Neuronal stem cell (in vitro differentiated cells): ENCODE results near the gene EYS.

ENCODE experiments used
- DNase-seq: peaks from one replicate; pipeline ENCODE4 v3.0.0-alpha.2; 2013; ENCODE audit warnings: low spot score
- H2AFZ ChIP-seq: one replicate; pipeline ENCODE4 v1.6.1; 2013; ENCODE audit warnings: mild to moderate bottlenecking, low read length, inconsistent platforms
- H2AK5ac ChIP-seq: 2 replicates; pipeline ENCODE4 v1.6.1; 2013; ENCODE audit warnings: low read depth, mild to moderate bottlenecking, inconsistent platforms, low read length, moderate library complexity, mixed read lengths
- H2BK120ac ChIP-seq: 2 replicates; pipeline ENCODE4 v1.6.1; 2013; ENCODE audit warnings: low read depth, mild to moderate bottlenecking, inconsistent platforms, low read length, moderate library complexity, mixed read lengths
- H2BK12ac ChIP-seq: one replicate; pipeline ENCODE4 v1.6.1; 2013; ENCODE audit warnings: low read length, inconsistent platforms
- H2BK15ac ChIP-seq: 2 replicates; pipeline ENCODE4 v1.6.1; 2013; ENCODE audit warnings: mild to moderate bottlenecking, low read length, inconsistent platforms, mixed read lengths
- H2BK5ac ChIP-seq: one replicate; pipeline ENCODE4 v1.6.1; 2013; ENCODE audit warnings: inconsistent platforms, mild to moderate bottlenecking, low read length, moderate library complexity
- H3K14ac ChIP-seq: one replicate; pipeline ENCODE4 v1.6.1; 2013; ENCODE audit warnings: low read length, inconsistent platforms
- H3K18ac ChIP-seq: 2 replicates; pipeline ENCODE4 v1.6.1; 2013; ENCODE audit warnings: low read length, inconsistent platforms
- H3K23ac ChIP-seq: 2 replicates; pipeline ENCODE4 v1.6.1; 2013; ENCODE audit warnings: low read depth, mild to moderate bottlenecking, mixed read lengths, low read length, inconsistent platforms; ENCODE audit not compliant: poor library complexity
- H3K27ac ChIP-seq: replicated peaks from 3 replicates; pipeline ENCODE4 v1.5.1; 2013; ENCODE audit warnings: low read length, inconsistent platforms
- H3K27me3 ChIP-seq, 3 experiments: 2 replicates each; pipeline ENCODE4 v1.6.1; 2013; ENCODE audit warnings: low read length in 3 of 3, mild to moderate bottlenecking in 2 of 3, inconsistent platforms in 1 of 3, low read depth in 1 of 3, mixed read lengths in 1 of 3, moderate library complexity in 1 of 3; ENCODE audit not compliant: control insufficient read depth in 3 of 3, insufficient read depth in 3 of 3
- H3K36me3 ChIP-seq, 2 donors: replicated peaks in 1 of 2; 2 replicates each; pipeline ENCODE4 v1.6.1; 2013; ENCODE audit warnings: low read length in 2 of 2; ENCODE audit not compliant: control insufficient read depth in 2 of 2, insufficient read depth in 2 of 2
- H3K4ac ChIP-seq: 2 replicates; pipeline ENCODE4 v1.6.1; 2013; ENCODE audit warnings: inconsistent platforms, mild to moderate bottlenecking, low read length, moderate library complexity
- H3K4me1 ChIP-seq, 2 donors: 1 replicate in 1 of 2; 2 replicates in 1 of 2; pipeline ENCODE4 v1.6.1; 2013; ENCODE audit warnings: low read length in 2 of 2, low read depth in 1 of 2; ENCODE audit not compliant: control insufficient read depth in 2 of 2, insufficient read depth in 1 of 2
- H3K4me2 ChIP-seq: one replicate; pipeline ENCODE4 v1.6.1; 2013; ENCODE audit warnings: mild to moderate bottlenecking, low read length, inconsistent platforms; ENCODE audit not compliant: insufficient read depth, poor library complexity, severe bottlenecking
- H3K4me3 ChIP-seq, 2 donors: 2 replicates each; pipeline ENCODE4 v1.5.1; 2013; ENCODE audit warnings: low read length in 2 of 2, mild to moderate bottlenecking in 2 of 2, inconsistent platforms in 1 of 2, moderate library complexity in 1 of 2
- H3K79me1 ChIP-seq: one replicate; pipeline ENCODE4 v1.6.1; 2013; ENCODE audit warnings: low read depth, mild to moderate bottlenecking, inconsistent platforms, low read length, moderate library complexity
- H3K9ac ChIP-seq: one replicate; pipeline ENCODE4 v1.6.1; 2013; ENCODE audit warnings: mild to moderate bottlenecking, low read depth, low read length, inconsistent platforms; ENCODE audit not compliant: poor library complexity
- H3K9me3 ChIP-seq, 2 donors: replicated peaks in 1 of 2; 2 replicates each; pipeline versions ENCODE3 to v1.6.1; 2013; ENCODE audit warnings: low read length in 2 of 2, mild to moderate bottlenecking in 2 of 2, inconsistent platforms in 1 of 2, low read depth in 1 of 2, mixed read lengths in 1 of 2, moderate library complexity in 1 of 2; ENCODE audit not compliant: control insufficient read depth in 2 of 2, insufficient read depth in 1 of 2
- H4K8ac ChIP-seq: one replicate; pipeline ENCODE4 v1.6.1; 2013; ENCODE audit warnings: low read depth, mild to moderate bottlenecking, inconsistent platforms, low read length, moderate library complexity
- H4K91ac ChIP-seq: one replicate; pipeline ENCODE4 v1.6.1; 2013; ENCODE audit warnings: low read length, low read depth, mild to moderate bottlenecking, inconsistent platforms; ENCODE audit not compliant: poor library complexity
- WGBS, 2 donors: extraction: QIAGEN DNeasy Blood & Tissue Kit; methylation state at CpG; one replicate each; pipeline ENCODE4 v1.1.7; 2013; ENCODE audit warnings: missing lambda C conversion rate in 2 of 2, mixed read lengths in 1 of 2; ENCODE audit not compliant: insufficient read length in 2 of 2, insufficient replicate concordance in 1 of 2; ENCODE audit errors: extremely low coverage in 2 of 2; 5-methylcytosine and 5-hydroxymethylcytosine counted together

EYS gene

GRCh38 chr6:64141680-64142079 lies 1565.3 kb downstream of the EYS start:
- H2AK5ac ChIP-seq: no peak overlapping the region
- H2BK5ac ChIP-seq: no peak overlapping the region
- no peak overlapping the region for H3K4me3 ChIP-seq
- no peak overlapping the region for H3K4me2 ChIP-seq
- no peaks in the 10 kb centered on the region for H3K9me3 ChIP-seq
- no peak overlapping the region for H3K14ac ChIP-seq
- no peaks in the 10 kb centered on the region for H3K79me1 ChIP-seq
- H3K4ac ChIP-seq: no peak overlapping the region
- no peak overlapping the region for H3K18ac ChIP-seq
- H3K4me1 ChIP-seq: no peaks in the 10 kb centered on the region
- H3K23ac ChIP-seq: no peak overlapping the region
- H2BK120ac ChIP-seq: no peak overlapping the region
- no peak overlapping the region for H4K91ac ChIP-seq
- H3K27me3 ChIP-seq: no peaks in the 10 kb centered on the region
- H3K9ac ChIP-seq: no peak overlapping the region
- WGBS, 2 donors: no CpG with 5 or more reads among the region's 2 CpGs
- peak overlapping the region; percentile 74 for H2AFZ ChIP-seq
- no peak overlapping the region for H3K27ac ChIP-seq
- no peak for DNase-seq
- H2BK12ac ChIP-seq: no peak overlapping the region
- H4K8ac ChIP-seq: no peak overlapping the region
- H3K36me3 ChIP-seq: no peaks in the 10 kb centered on the region
- no peak overlapping the region for H2BK15ac ChIP-seq

GRCh38 chr6:64128301-64129024 lies 1578.6 kb downstream of the EYS start:
- H3K9me3 ChIP-seq: no peaks in the 10 kb centered on the region
- no peak overlapping the region for H4K8ac ChIP-seq
- H3K4me1 ChIP-seq: no peaks in the 10 kb centered on the region
- no peak overlapping the region for H2BK5ac ChIP-seq
- no peak overlapping the region for H2BK15ac ChIP-seq
- H2BK120ac ChIP-seq: no peak overlapping the region
- H2AFZ ChIP-seq: no peak overlapping the region
- no peaks in the 10 kb centered on the region for H3K36me3 ChIP-seq
- no peaks in the 10 kb centered on the region for H3K79me1 ChIP-seq
- no peak overlapping the region for H2BK12ac ChIP-seq
- H3K18ac ChIP-seq: no peak overlapping the region
- WGBS, 2 donors: no CpG with 5 or more reads among the region's 1 CpG
- H3K4me3 ChIP-seq: no peak overlapping the region
- no peak overlapping the region for H3K23ac ChIP-seq
- no peak overlapping the region for H3K4me2 ChIP-seq
- H3K14ac ChIP-seq: no peak overlapping the region
- H3K27ac ChIP-seq: no peak overlapping the region
- DNase-seq: no peak
- H3K27me3 ChIP-seq: no peaks in the 10 kb centered on the region
- no peak overlapping the region for H3K4ac ChIP-seq
- no peak overlapping the region for H3K9ac ChIP-seq
- no peak overlapping the region for H4K91ac ChIP-seq
- H2AK5ac ChIP-seq: no peak overlapping the region

GRCh38 chr6:64123761-64124633 lies 1583.0 kb downstream of the EYS start:
- H2BK5ac ChIP-seq: no peak overlapping the region
- H3K27ac ChIP-seq: no peak overlapping the region

GRCh38 chr6:64122712-64123375 lies 1584.2 kb downstream of the EYS start:
- no peak overlapping the region for H3K18ac ChIP-seq
- no peak overlapping the region for H4K91ac ChIP-seq
- no peak overlapping the region for H2BK15ac ChIP-seq
- H3K4me1 ChIP-seq: no peaks in the 10 kb centered on the region
- no peak overlapping the region for H3K4me2 ChIP-seq
- H2AK5ac ChIP-seq: no peak overlapping the region
- H3K27me3 ChIP-seq: no peaks in the 10 kb centered on the region
- H2BK5ac ChIP-seq: no peak overlapping the region
- no CpG with 5 or more reads among the region's 4 CpGs for WGBS, 2 donors
- no peak overlapping the region for H4K8ac ChIP-seq
- H3K27ac ChIP-seq: no peak overlapping the region
- no peak overlapping the region for H3K14ac ChIP-seq
- no peak overlapping the region for H3K23ac ChIP-seq
- H3K9me3 ChIP-seq: no peaks in the 10 kb centered on the region
- H3K4ac ChIP-seq: no peak overlapping the region
- no peak overlapping the region for H2BK120ac ChIP-seq
- H2AFZ ChIP-seq: no peak overlapping the region
- no peak overlapping the region for H2BK12ac ChIP-seq
- H3K9ac ChIP-seq: no peak overlapping the region
- DNase-seq: no peak
- no peak overlapping the region for H3K4me3 ChIP-seq
- no peaks in the 10 kb centered on the region for H3K36me3 ChIP-seq
- H3K79me1 ChIP-seq: no peaks in the 10 kb centered on the region

More at GRCh38 chr6:64123761-64124633, 1583.0 kb downstream of the EYS start:
- H3K4me2 ChIP-seq: no peak overlapping the region
- no peak overlapping the region for H2BK15ac ChIP-seq
- H3K36me3 ChIP-seq: no peaks in the 10 kb centered on the region
- H3K14ac ChIP-seq: no peak overlapping the region
- DNase-seq: no peak
- peak overlapping the region; percentile 66 for H2AFZ ChIP-seq
- no peak overlapping the region for H4K91ac ChIP-seq
- no peak overlapping the region for H2AK5ac ChIP-seq
- H3K4me1 ChIP-seq: no peaks in the 10 kb centered on the region
- no peak overlapping the region for H3K18ac ChIP-seq
- no peak overlapping the region for H3K9ac ChIP-seq
- no peak overlapping the region for H4K8ac ChIP-seq
- no peak overlapping the region for H2BK12ac ChIP-seq
- no peak overlapping the region for H3K4ac ChIP-seq
- WGBS, 2 donors: no CpG with 5 or more reads among the region's 5 CpGs
- H3K9me3 ChIP-seq: no peaks in the 10 kb centered on the region
- H3K23ac ChIP-seq: no peak overlapping the region
- H3K79me1 ChIP-seq: no peaks in the 10 kb centered on the region
- H3K27me3 ChIP-seq: no peaks in the 10 kb centered on the region
- H3K4me3 ChIP-seq: no peak overlapping the region
- H2BK120ac ChIP-seq: no peak overlapping the region
